Measurements from ENCODE around the gene PEPD.

PEPD gene

GRCh38 chr19:33459222-33460090 is 62.1 kb downstream of the PEPD start:
- no peak for DNase-seq (ENCODE audit: low read depth in 2 of 2, low spot score in 1 of 2)

- DNase-seq (ENCODE audit: low read depth in 2 of 2, low spot score in 1 of 2) = no peak
These were observed 62.8 kb downstream of the PEPD start for GRCh38 chr19:33458807-33459206.

GRCh38 chr19:33458171-33458633 is 63.4 kb downstream of the PEPD start:
- no peak for DNase-seq (ENCODE audit: low read depth in 2 of 2, low spot score in 1 of 2)

GRCh38 chr19:33456845-33457220 is 64.8 kb downstream of the PEPD start:
- DNase-seq (ENCODE audit: low read depth in 2 of 2, low spot score in 1 of 2) = no peak

GRCh38 chr19:33456076-33456844 is 65.3 kb downstream of the PEPD start:
- no peak for DNase-seq (ENCODE audit: low read depth in 2 of 2, low spot score in 1 of 2)

GRCh38 chr19:33453265-33453664 is 68.3 kb downstream of the PEPD start:
- no peak for DNase-seq (ENCODE audit: low read depth in 2 of 2, low spot score in 1 of 2)

GRCh38 chr19:33450689-33451088 is 70.9 kb downstream of the PEPD start:
- no peak for DNase-seq (ENCODE audit: low read depth in 2 of 2, low spot score in 1 of 2)

GRCh38 chr19:33449799-33450198 is 71.8 kb downstream of the PEPD start:
- no peak for DNase-seq (ENCODE audit: low read depth in 2 of 2, low spot score in 1 of 2)

- no peak for DNase-seq (ENCODE audit: low read depth in 2 of 2, low spot score in 1 of 2)
These were observed 73.5 kb downstream of the PEPD start for GRCh38 chr19:33448159-33448516.

GRCh38 chr19:33447336-33448158 is 74.0 kb downstream of the PEPD start:
- no peak for DNase-seq (ENCODE audit: low read depth in 2 of 2, low spot score in 1 of 2)

GRCh38 chr19:33446330-33447293 is 75.0 kb downstream of the PEPD start:
- DNase-seq (ENCODE audit: low read depth in 2 of 2, low spot score in 1 of 2) = no peak

- no peak for DNase-seq (ENCODE audit: low read depth in 2 of 2, low spot score in 1 of 2)
These were observed 75.9 kb downstream of the PEPD start for GRCh38 chr19:33445442-33446329.

- DNase-seq (ENCODE audit: low read depth in 2 of 2, low spot score in 1 of 2) = no peak
These were observed 76.8 kb downstream of the PEPD start for GRCh38 chr19:33444562-33445441.

- no peak for DNase-seq (ENCODE audit: low read depth in 2 of 2, low spot score in 1 of 2)
These were observed 77.7 kb downstream of the PEPD start for GRCh38 chr19:33443638-33444561.

GRCh38 chr19:33442706-33443105 is 78.9 kb downstream of the PEPD start:
- DNase-seq (ENCODE audit: low read depth in 2 of 2, low spot score in 1 of 2) = no peak

GRCh38 chr19:33441828-33442227 is 79.8 kb downstream of the PEPD start:
- DNase-seq (ENCODE audit: low read depth in 2 of 2, low spot score in 1 of 2) = no peak

- no peak for DNase-seq (ENCODE audit: low read depth in 2 of 2, low spot score in 1 of 2)
These were observed 80.3 kb downstream of the PEPD start for GRCh38 chr19:33441277-33441699.
